ENCODE results near the gene DNPEP.

DNPEP gene

DNA sequence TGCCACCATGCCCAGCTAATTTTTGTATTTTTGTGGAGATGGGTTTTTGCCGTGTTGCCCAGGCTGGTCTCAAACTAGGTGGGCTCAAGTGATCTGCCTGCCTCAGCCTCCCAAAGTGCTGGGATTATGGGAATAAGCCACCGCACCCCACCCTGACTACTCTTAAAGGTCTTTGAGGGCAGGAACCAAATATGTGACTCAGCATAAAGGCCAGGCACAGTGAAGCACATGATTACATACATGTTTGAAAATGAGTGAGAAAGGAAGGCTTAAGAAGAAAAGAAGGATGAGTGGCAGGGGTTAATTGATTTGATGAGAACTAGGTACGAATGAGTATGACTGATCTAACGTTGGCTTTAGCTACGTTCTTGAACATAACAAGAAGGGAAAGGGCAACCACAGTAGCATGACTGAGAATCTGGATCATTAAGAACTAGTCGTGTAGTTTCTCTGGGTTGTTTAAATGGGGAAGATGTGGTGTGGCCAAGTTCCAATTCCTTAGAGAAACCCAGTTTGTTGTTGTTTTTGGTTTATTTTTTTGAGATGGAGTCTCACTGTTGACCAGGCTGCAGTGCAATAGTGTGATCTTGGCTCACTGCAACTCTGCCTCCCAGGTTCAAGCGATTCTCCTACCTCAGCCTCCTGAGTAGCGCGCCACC lies 61.9 kb downstream of the DNPEP start:
- no peak for DNase-seq (ENCODE audit: low read depth)
- H3K4me3 ChIP-seq (ENCODE audit: low read length), result no peak overlapping the region
- TF ChIP-seq, protein P1, sequence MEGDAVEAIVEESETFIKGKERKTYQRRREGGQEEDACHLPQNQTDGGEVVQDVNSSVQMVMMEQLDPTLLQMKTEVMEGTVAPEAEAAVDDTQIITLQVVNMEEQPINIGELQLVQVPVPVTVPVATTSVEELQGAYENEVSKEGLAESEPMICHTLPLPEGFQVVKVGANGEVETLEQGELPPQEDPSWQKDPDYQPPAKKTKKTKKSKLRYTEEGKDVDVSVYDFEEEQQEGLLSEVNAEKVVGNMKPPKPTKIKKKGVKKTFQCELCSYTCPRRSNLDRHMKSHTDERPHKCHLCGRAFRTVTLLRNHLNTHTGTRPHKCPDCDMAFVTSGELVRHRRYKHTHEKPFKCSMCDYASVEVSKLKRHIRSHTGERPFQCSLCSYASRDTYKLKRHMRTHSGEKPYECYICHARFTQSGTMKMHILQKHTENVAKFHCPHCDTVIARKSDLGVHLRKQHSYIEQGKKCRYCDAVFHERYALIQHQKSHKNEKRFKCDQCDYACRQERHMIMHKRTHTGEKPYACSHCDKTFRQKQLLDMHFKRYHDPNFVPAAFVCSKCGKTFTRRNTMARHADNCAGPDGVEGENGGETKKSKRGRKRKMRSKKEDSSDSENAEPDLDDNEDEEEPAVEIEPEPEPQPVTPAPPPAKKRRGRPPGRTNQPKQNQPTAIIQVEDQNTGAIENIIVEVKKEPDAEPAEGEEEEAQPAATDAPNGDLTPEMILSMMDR (conservative IDR thresholded peaks at IDR 0.05; ENCODE audit: low read depth, low read length), result no peak

DNA sequence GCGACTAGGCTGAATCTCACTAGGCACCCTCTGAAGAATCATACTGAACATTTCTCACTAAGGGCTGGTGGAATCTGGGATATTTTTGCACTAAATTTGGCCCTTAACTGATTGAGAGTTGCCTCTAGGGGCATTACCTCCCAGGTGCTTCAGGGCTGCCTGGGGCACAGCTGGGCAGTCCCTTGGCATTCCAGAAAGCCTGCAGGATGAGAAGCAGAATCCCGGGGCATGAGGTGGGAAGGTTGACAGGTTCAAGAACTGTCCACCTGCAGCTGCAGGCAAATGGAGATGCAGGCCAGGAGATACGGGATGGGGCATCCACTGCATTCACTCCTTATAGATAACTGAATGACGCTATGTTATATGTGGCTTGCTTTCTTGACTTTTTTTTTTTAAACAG lies 62.6 kb downstream of the DNPEP start:
- TF ChIP-seq, protein P1 (conservative IDR thresholded peaks at IDR 0.05; ENCODE audit: low read depth, low read length), result no peak
- no peak for DNase-seq (ENCODE audit: low read depth)
- H3K4me3 ChIP-seq (ENCODE audit: low read length), result no peak overlapping the region

DNA sequence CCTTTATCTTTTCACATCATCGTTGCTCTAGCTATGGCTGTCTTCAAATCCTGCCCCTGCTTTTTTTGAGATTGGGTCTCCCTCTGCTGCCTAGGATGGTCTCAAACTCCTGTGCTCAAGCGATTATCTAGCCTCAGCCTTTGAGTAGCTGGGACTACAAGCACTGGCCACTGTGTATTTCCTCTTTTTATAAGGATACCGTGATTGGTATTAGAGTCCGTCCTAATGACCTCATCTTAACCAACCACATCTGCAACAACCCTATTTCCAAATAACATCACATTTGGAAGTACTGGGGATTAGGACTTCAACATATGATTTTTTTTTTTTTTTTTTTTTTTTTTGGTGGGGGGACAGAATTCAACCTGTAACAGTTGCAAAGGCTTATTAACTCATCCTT lies 64.3 kb downstream of the DNPEP start:
- TF ChIP-seq, protein P1 (conservative IDR thresholded peaks at IDR 0.05; ENCODE audit: low read depth, low read length), result no peak
- H3K4me3 ChIP-seq (ENCODE audit: low read length), result no peak overlapping the region
- no peak for DNase-seq (ENCODE audit: low read depth)
